H1 (cell line): ENCODE data around the gene ZNF629. TPM values are rescaled to one million over a fixed set of nuclear protein-coding genes. Genes with fewer than 3 reads are reported as not detected.

Source experiments
- CTCF ChIA-PET: fragments of 300-600 bp; sonication (Branson Sonifier 250); formaldehyde crosslinking; loops from one replicate; lab custom pipeline; 2021; ENCODE audit not compliant: partially characterized antibody; lab: Charles Lee
- POLR2A ChIA-PET: fragments of 300-600 bp; sonication (Branson Sonifier 250); formaldehyde crosslinking; loops from one replicate; lab custom pipeline; 2021; ENCODE audit warnings: inconsistent platforms; ENCODE audit not compliant: partially characterized antibody; lab: Charles Lee
- DNase-seq, 2 experiments: peaks; one replicate each; pipeline versions ENCODE4 v3.0.0 to v3.0.0-alpha.2; 2010 to 2022; ENCODE audit warnings: low spot score in 2 of 2, low read depth in 1 of 2, mixed read lengths in 1 of 2
- FAIRE-seq: peaks from 2 replicates; lab custom pipeline; 2011; peaks lifted over from hg19 to GRCh38; lab: Jason Lieb, UNC
- H2AFZ ChIP-seq: 2 replicates; pipeline ENCODE4 v1.8.1; 2012; ENCODE audit warnings: low read length, inconsistent platforms
- H2AK5ac ChIP-seq: 2 replicates; pipeline ENCODE4 v1.6.1; 2013; ENCODE audit warnings: low read depth, low read length
- H2BK120ac ChIP-seq: replicated peaks from 2 replicates; pipeline ENCODE3; 2013; ENCODE audit warnings: low read depth, low read length, inconsistent platforms
- H2BK12ac ChIP-seq: 2 replicates; pipeline ENCODE4 v1.6.1; 2013; ENCODE audit warnings: low read depth, low read length
- H2BK15ac ChIP-seq: 2 replicates; pipeline ENCODE4 v1.6.1; 2013; ENCODE audit warnings: low read length
- H2BK20ac ChIP-seq: 2 replicates; pipeline ENCODE4 v1.6.1; 2013; ENCODE audit warnings: low read length
- H2BK5ac ChIP-seq: 2 replicates; pipeline ENCODE4 v1.6.1; 2013; ENCODE audit warnings: low read depth, low read length
- H3K14ac ChIP-seq: 2 replicates; pipeline ENCODE4 v1.6.1; 2013; ENCODE audit warnings: inconsistent platforms; ENCODE audit not compliant: insufficient read length
- H3K18ac ChIP-seq: 2 replicates; pipeline ENCODE4 v1.6.1; 2013; ENCODE audit warnings: low read length; ENCODE audit errors: extremely low read depth
- H3K23ac ChIP-seq: 2 replicates; pipeline ENCODE4 v1.6.1; 2013; ENCODE audit warnings: inconsistent platforms; ENCODE audit not compliant: insufficient read length
- H3K23me2 ChIP-seq: 2 replicates; pipeline ENCODE4 v1.6.1; 2013; ENCODE audit warnings: low read depth, low read length
- H3K27ac ChIP-seq: 2 replicates; pipeline ENCODE4 v1.6.1; 2011; ENCODE audit warnings: low read depth, low read length, inconsistent platforms
- H3K27me3 ChIP-seq, 4 experiments: replicated peaks in 1 of 4; 1 replicate in 1 of 4; 2 replicates in 3 of 4; pipeline versions ENCODE4 v1.6.1 to v1.8.1; 2011 to 2013; ENCODE audit warnings: low read length in 3 of 4, mild to moderate bottlenecking in 3 of 4, inconsistent platforms in 2 of 4, mixed read lengths in 2 of 4, moderate library complexity in 1 of 4; ENCODE audit not compliant: control insufficient read depth in 3 of 4, insufficient read depth in 3 of 4; ENCODE audit errors: extremely low read depth in 1 of 4
- H3K36me3 ChIP-seq, 4 experiments: 2 replicates each; pipeline versions ENCODE4 v1.6.1 to v1.8.1; 2011 to 2013; ENCODE audit warnings: mild to moderate bottlenecking in 4 of 4, low read length in 3 of 4, moderate library complexity in 2 of 4, control low read depth in 1 of 4, inconsistent platforms in 1 of 4; ENCODE audit not compliant: insufficient read depth in 4 of 4, control insufficient read depth in 2 of 4
- H3K4ac ChIP-seq: replicated peaks from 2 replicates; pipeline ENCODE3; 2013; ENCODE audit warnings: low read length, low read depth, mixed read lengths, inconsistent platforms; ENCODE audit not compliant: insufficient read length
- H3K4me1 ChIP-seq, 4 experiments: replicated peaks in 1 of 4; 1 replicate in 1 of 4; 2 replicates in 3 of 4; pipeline versions ENCODE4 v1.6.1 to v1.8.1; 2011 to 2013; ENCODE audit warnings: low read length in 3 of 4, inconsistent platforms in 2 of 4, mixed read lengths in 1 of 4; ENCODE audit not compliant: insufficient read depth in 4 of 4, control insufficient read depth in 3 of 4
- H3K4me2 ChIP-seq, 2 experiments: 2 replicates each; pipeline versions ENCODE4 v1.6.1 to v1.8.1; 2011 to 2013; ENCODE audit warnings: low read depth in 2 of 2, low read length in 2 of 2, control low read depth in 1 of 2, inconsistent platforms in 1 of 2, mild to moderate bottlenecking in 1 of 2; ENCODE audit not compliant: insufficient read depth in 1 of 2
- H3K4me3 ChIP-seq, 4 experiments: fragments of 200-600, 300-600 bp in 1 of 4; sonication (generic), shearing (Covaris generic), sonication (Bioruptor Twin) in 1 of 4; 2 replicates each; pipeline versions ENCODE4 v1.5.1 to v1.8.1; 2011 to 2016; ENCODE audit warnings: low read length in 4 of 4, low read depth in 3 of 4, control low read depth in 2 of 4, inconsistent platforms in 2 of 4, mild to moderate bottlenecking in 2 of 4, mixed read lengths in 1 of 4, moderate library complexity in 1 of 4; ENCODE audit not compliant: insufficient read depth in 2 of 4; ENCODE audit errors: extremely low read depth in 1 of 4
- H3K56ac ChIP-seq: replicated peaks from 2 replicates; pipeline ENCODE3; 2013; ENCODE audit warnings: low read depth, mild to moderate bottlenecking, mixed read lengths, low read length, inconsistent platforms; ENCODE audit not compliant: insufficient read length
- H3K79me1 ChIP-seq: 2 replicates; pipeline ENCODE4 v1.6.1; 2013; ENCODE audit warnings: low read depth, low read length, control low read depth
- H3K79me2 ChIP-seq, 2 experiments: 2 replicates each; pipeline versions ENCODE4 v1.6.1 to v1.8.1; 2012 to 2013; ENCODE audit warnings: low read length in 2 of 2, mild to moderate bottlenecking in 2 of 2, inconsistent platforms in 1 of 2; ENCODE audit not compliant: insufficient read depth in 2 of 2, control insufficient read depth in 1 of 2
- H3K9ac ChIP-seq, 4 experiments: replicated peaks in 1 of 4; 1 replicate in 1 of 4; 2 replicates in 3 of 4; pipeline versions ENCODE4 v1.6.1 to v1.8.1; 2011 to 2013; ENCODE audit warnings: low read depth in 3 of 4, low read length in 3 of 4, control low read depth in 2 of 4, mild to moderate bottlenecking in 2 of 4, moderate library complexity in 2 of 4, inconsistent platforms in 1 of 4; ENCODE audit errors: extremely low read depth in 1 of 4
- H3K9me3 ChIP-seq, 2 experiments: 2 replicates each; pipeline versions ENCODE4 v1.6.1 to v1.8.1; 2012 to 2013; ENCODE audit warnings: mild to moderate bottlenecking in 2 of 2, moderate library complexity in 2 of 2, control low read depth in 1 of 2, inconsistent platforms in 1 of 2, low read depth in 1 of 2, low read length in 1 of 2, mixed read lengths in 1 of 2; ENCODE audit not compliant: insufficient read depth in 2 of 2
- H4K20me1 ChIP-seq, 2 experiments: replicated peaks in 1 of 2; 2 replicates each; pipeline versions ENCODE3 to v1.8.1; 2011 to 2013; ENCODE audit warnings: inconsistent platforms in 2 of 2, low read length in 2 of 2, mild to moderate bottlenecking in 1 of 2; ENCODE audit not compliant: insufficient read depth in 2 of 2, control insufficient read depth in 1 of 2
- H4K5ac ChIP-seq: 2 replicates; pipeline ENCODE4 v1.6.1; 2013; ENCODE audit warnings: low read length, low read depth, mixed read lengths, inconsistent platforms; ENCODE audit not compliant: insufficient read length
- H4K8ac ChIP-seq: 2 replicates; pipeline ENCODE4 v1.8.0; 2013; ENCODE audit warnings: mild to moderate bottlenecking, moderate library complexity, low read length, inconsistent platforms; ENCODE audit not compliant: insufficient read depth; ENCODE audit errors: extremely low read depth
- H4K91ac ChIP-seq: replicated peaks from 2 replicates; pipeline ENCODE3; 2013; ENCODE audit warnings: low read length, mixed read lengths, inconsistent platforms; ENCODE audit not compliant: insufficient read length
- CBX8 ChIP-seq: fragments of 300-800, 300-1000 bp; sonication (generic); IDR thresholded peaks from 2 replicates; pipeline ENCODE4 v1.7.1; 2016; ENCODE audit warnings: low read depth, low read length, borderline replicate concordance
- CTCF ChIP-seq, 3 experiments: IDR thresholded peaks; 1 replicate in 2 of 3; 2 replicates in 1 of 3; pipeline versions ENCODE4 v1.5.1 to v1.6.1; 2011; ENCODE audit warnings: low read length in 3 of 3, mild to moderate bottlenecking in 3 of 3, inconsistent platforms in 2 of 3, low read depth in 1 of 3, moderate library complexity in 1 of 3; ENCODE audit not compliant: insufficient read depth in 1 of 3; ENCODE audit errors: control extremely low read depth in 1 of 3
- SIRT6 ChIP-seq: IDR thresholded peaks from one replicate; pipeline ENCODE4 v1.7.1; 2012; ENCODE audit warnings: low read length, inconsistent platforms
- WGBS, 2 experiments: shearing (Covaris generic) in 1 of 2; methylation state at CpG; one replicate each; pipeline versions ENCODE4 v1.1.6 to v1.1.7; 2013 to 2015; ENCODE audit warnings: low lambda C conversion rate in 2 of 2, mixed read lengths in 2 of 2, inconsistent platforms in 1 of 2, low coverage in 1 of 2, missing lambda C conversion rate in 1 of 2; ENCODE audit not compliant: insufficient replicate concordance in 2 of 2, insufficient coverage in 1 of 2, insufficient read length in 1 of 2; ENCODE audit errors: extremely low coverage in 1 of 2, missing lambda C conversion rate in 1 of 2; 5-methylcytosine and 5-hydroxymethylcytosine counted together
- polyA plus RNA-seq, 7 experiments: library from polyadenylated mRNA; depleted of rRNA in 3 of 7; stranded (reverse) in 5 of 7; unstranded in 2 of 7; fragments of >200 nt in 5 of 7; fragments of 200-250 nt in 2 of 7; gene quantifications; 1 replicate in 5 of 7; 2 replicates in 1 of 7; 4 replicates in 1 of 7; pipeline versions ENCODE4 v1.2.1 to v1.2.3, GENCODE V29; 2011 to 2013; ENCODE audit warnings: missing spikeins in 2 of 7, mixed read lengths in 2 of 7
- total RNA-seq: library from RNA; stranded (reverse); fragmentation: NEBNext Ultra II Directional; extraction: Animal tissue kit (Norgen Biotek cat#: 25700); gene quantifications from 2 replicates; pipeline ENCODE4 v1.2.1, GENCODE V29; 2021

ZNF629 gene
- total and polyA plus RNA-seq, 2 of the 8 experiments (the other 6 are each of a cell fraction or from before 2014, with no cell fraction given) = 11.0 to 19.5 TPM

GRCh38 chr16:30736995-30737793, 49.8 kb downstream of the ZNF629 start:
- CTCF ChIA-PET = interaction anchor here (2.1 kb wide), 1 partner anchor 14 kb away, joined by 8 read pairs; no protein-coding TSS in a partner anchor
- Histone ChIP-seq H3K23me2 (no peaks in the 10 kb centered on the region; the same call in 1 of the 2 replicates), H3K23ac (no peak overlapping the region), H3K4me2 (no peak overlapping the region), H3K14ac (no peak overlapping the region), H3K4me3 (no peak overlapping the region), H3K36me3 (peaks cover 16 to 55% (median 46%) of the 10 kb centered on the region in 4 experiments), H3K18ac (no peak overlapping the region), H4K5ac (no peak overlapping the region), H2BK12ac (no peak overlapping the region), H3K9me3 (no peaks in the 10 kb centered on the region), H2BK5ac (no peak overlapping the region), H4K91ac (no peak overlapping the region), H2AFZ (no peak overlapping the region), H3K56ac (no peak overlapping the region), H2BK20ac (no peak overlapping the region), H4K8ac (no peak overlapping the region), H3K79me2 (no peaks in the 10 kb centered on the region), H4K20me1 (peaks cover 2 to 11% of the 10 kb centered on the region in 2 experiments), H3K9ac (no peak overlapping the region), H3K4me1 (peaks cover 0 to 7% (median 2%) of the 10 kb centered on the region in 4 experiments; a peak in 5 of 7 replicates), H2BK120ac (no peak overlapping the region), H3K4ac (no peak overlapping the region), H2AK5ac (no peak overlapping the region), H3K27me3 (no peaks in the 10 kb centered on the region; a peak in 1 of 7 replicates), H3K79me1 (no peaks in the 10 kb centered on the region), H3K27ac (no peak overlapping the region), H2BK15ac (no peak overlapping the region)
- no peak for DNase-seq
- 93% methylated on average over 11 of the region's 17 CpGs; no CpG with 5 or more reads in 1 of the 2 experiments for WGBS, 2 experiments
- POLR2A ChIA-PET = interaction anchor here (0.8 to 4.1 kb wide), 10 partner anchors 10 to 43 kb away, joined by 4 to 31 read pairs (median 5); partner anchors contain the start of genes CFAP119 and PHKG2
- no peak for FAIRE-seq
- TF ChIP-seq CBX8 (no peak), CTCF (IDR thresholded peaks at IDR 0.05; ENCODE audit: control extremely low read depth in 1 of 3, insufficient read depth in 1 of 3, low read depth in 1 of 3, low read length in 3 of 3) (no peak), SIRT6 (no peak)
